Neural crest cell (in vitro differentiated cells): ENCODE data around the gene ULK4. TPM values are rescaled to one million over a fixed set of nuclear protein-coding genes. Genes with fewer than 3 reads are reported as not detected.

ENCODE experiments used
- DNase-seq: peaks from one replicate; pipeline ENCODE4 v3.0.0; 2021; ENCODE audit warnings: low read depth, mixed read lengths, low spot score
- H3K27ac Mint-ChIP-seq: one replicate; pipeline ENCODE4 v1.8.0; 2021; ENCODE audit warnings: mild to moderate bottlenecking, mixed read lengths; ENCODE audit not compliant: unreplicated experiment
- H3K27me3 Mint-ChIP-seq: 2 replicates; pipeline ENCODE4 v1.8.0; 2021; ENCODE audit warnings: low read depth, mild to moderate bottlenecking, mixed read lengths
- H3K36me3 Mint-ChIP-seq: 2 replicates; pipeline ENCODE4 v1.8.0; 2021; ENCODE audit warnings: low read depth, mild to moderate bottlenecking, mixed read lengths
- H3K4me1 Mint-ChIP-seq: 2 replicates; pipeline ENCODE4 v1.8.0; 2021; ENCODE audit warnings: mixed read lengths
- H3K4me3 Mint-ChIP-seq: one replicate; pipeline ENCODE4 v1.8.0; 2021; ENCODE audit warnings: mild to moderate bottlenecking, mixed read lengths
- H3K9me3 Mint-ChIP-seq: 2 replicates; pipeline ENCODE4 v1.8.0; 2021; ENCODE audit warnings: mixed read lengths
- CTCF ChIP-seq: fragments of 200-600 bp; sonication (generic); conservative IDR thresholded peaks from 2 replicates; pipeline ENCODE4 v1.5.0; 2021; ENCODE audit warnings: antibody characterized with exemption, mild to moderate bottlenecking
- total RNA-seq: library from RNA; stranded (reverse); gene quantifications from 2 replicates; pipeline ENCODE4 v1.2.1, GENCODE V29; 2021

Gene ULK4
- total RNA-seq, 1 donor from 2014 or later, result 10.2 TPM

- Mint-ChIP-seq H3K27me3 (no peaks in the 10 kb centered on the region), H3K4me1 (no peaks in the 10 kb centered on the region), H3K36me3 (no peaks in the 10 kb centered on the region)
These were observed 331.9 kb downstream of the ULK4 start for GRCh38 chr3:41629986-41630385.

GRCh38 chr3:41629072-41629471 is 332.8 kb downstream of the ULK4 start:
- no peaks in the 10 kb centered on the region for H3K27me3 Mint-ChIP-seq
- H3K36me3 Mint-ChIP-seq, result no peaks in the 10 kb centered on the region
- no peak for TF ChIP-seq CTCF
- H3K9me3 Mint-ChIP-seq, result no peaks in the 10 kb centered on the region
- no peak overlapping the region for H3K27ac Mint-ChIP-seq
- no peak overlapping the region for H3K4me3 Mint-ChIP-seq
- DNase-seq, result no peak
- no peaks in the 10 kb centered on the region for H3K4me1 Mint-ChIP-seq

More at GRCh38 chr3:41629986-41630385, 331.9 kb downstream of the ULK4 start:
- no peak for TF ChIP-seq CTCF
- H3K27ac Mint-ChIP-seq, result no peak overlapping the region
- no peaks in the 10 kb centered on the region for H3K9me3 Mint-ChIP-seq
- H3K4me3 Mint-ChIP-seq, result no peak overlapping the region
- no peak for DNase-seq

- H3K27ac Mint-ChIP-seq, result peak overlapping the region; percentile 78
- H3K4me3 Mint-ChIP-seq, result no peak overlapping the region
- H3K27me3 Mint-ChIP-seq, result no peaks in the 10 kb centered on the region
- DNase-seq, result no peak
- no peak for TF ChIP-seq CTCF
- no peaks in the 10 kb centered on the region for H3K9me3 Mint-ChIP-seq
- H3K4me1 Mint-ChIP-seq, result no peaks in the 10 kb centered on the region
- H3K36me3 Mint-ChIP-seq, result no peaks in the 10 kb centered on the region
These were observed 334.3 kb downstream of the ULK4 start for GRCh38 chr3:41627477-41628087.

- Mint-ChIP-seq H3K4me1 (peaks cover 6% of the 10 kb centered on the region), H3K27me3 (no peaks in the 10 kb centered on the region), H3K9me3 (no peaks in the 10 kb centered on the region), H3K36me3 (no peaks in the 10 kb centered on the region), H3K27ac (no peak overlapping the region), H3K4me3 (no peak overlapping the region)
- no peak for DNase-seq
- TF ChIP-seq CTCF, result no peak
These were observed 349.1 kb downstream of the ULK4 start for GRCh38 chr3:41612853-41613252.

GRCh38 chr3:41611008-41611407 is 350.9 kb downstream of the ULK4 start:
- no peak for TF ChIP-seq CTCF
- Mint-ChIP-seq H3K27ac (no peak overlapping the region), H3K9me3 (no peaks in the 10 kb centered on the region), H3K4me1 (peaks cover 6% of the 10 kb centered on the region), H3K4me3 (no peak overlapping the region), H3K36me3 (no peaks in the 10 kb centered on the region), H3K27me3 (no peaks in the 10 kb centered on the region)
- no peak for DNase-seq
